ENCODE measurements around the gene ZBED1.
"Not testable (repeated sequence)": the region's sequence is repeated elsewhere in the genome, so short reads cannot be mapped to it uniquely, and the experiment has no call there.

Gene ZBED1

GRCh38 chrX:2519638-2520037, 18.9 kb upstream of the ZBED1 start:
- not testable (repeated sequence) for DNase-seq (ENCODE audit: low spot score)

- DNase-seq (ENCODE audit: low spot score) = no peak
Measured at GRCh38 chrX:2517055-2517454, 16.3 kb upstream of the ZBED1 start.

- DNase-seq (ENCODE audit: low spot score) = no peak
Measured at GRCh38 chrX:2516623-2517022, 15.8 kb upstream of the ZBED1 start.

GRCh38 chrX:2514131-2514530, 13.4 kb upstream of the ZBED1 start:
- DNase-seq (ENCODE audit: low spot score) = no peak

- DNase-seq (ENCODE audit: low spot score) = no peak
Measured at GRCh38 chrX:2513121-2513664, 12.4 kb upstream of the ZBED1 start.

GRCh38 chrX:2512501-2512900, 11.7 kb upstream of the ZBED1 start:
- DNase-seq (ENCODE audit: low spot score) = no peak

- DNase-seq (ENCODE audit: low spot score) = no peak
Measured at GRCh38 chrX:2511326-2511725, 10.6 kb upstream of the ZBED1 start.

- DNase-seq (ENCODE audit: low spot score) = no peak
Measured at GRCh38 chrX:2508648-2509335, 8.0 kb upstream of the ZBED1 start.

GRCh38 chrX:2507904-2508627, 7.3 kb upstream of the ZBED1 start:
- no peak for DNase-seq (ENCODE audit: low spot score)

GRCh38 chrX:2507196-2507595, 6.4 kb upstream of the ZBED1 start:
- DNase-seq (ENCODE audit: low spot score) = no peak

- not testable (repeated sequence) for DNase-seq (ENCODE audit: low spot score)
Measured at GRCh38 chrX:2505341-2505740, 4.6 kb upstream of the ZBED1 start.

- DNase-seq (ENCODE audit: low spot score) = no peak
Measured at GRCh38 chrX:2504706-2505332, 4.0 kb upstream of the ZBED1 start.

- no peak for DNase-seq (ENCODE audit: low spot score)
Measured at GRCh38 chrX:2503591-2504500, 3.1 kb upstream of the ZBED1 start.

- DNase-seq (ENCODE audit: low spot score) = peak; percentile 30
Measured at GRCh38 chrX:2502668-2503519, 2.1 kb upstream of the ZBED1 start.

GRCh38 chrX:2502120-2502667, 1.4 kb upstream of the ZBED1 start:
- DNase-seq (ENCODE audit: low spot score) = no peak

- no peak for DNase-seq (ENCODE audit: low spot score)
Measured at GRCh38 chrX:2501559-2502102, 855 bp upstream of the ZBED1 start.

GRCh38 chrX:2500091-2500802, 529 bp downstream of the ZBED1 start:
- DNase-seq (ENCODE audit: low spot score) = peak; percentile 69

- no peak for DNase-seq (ENCODE audit: low spot score)
Measured at GRCh38 chrX:2499507-2499906, 1.3 kb downstream of the ZBED1 start.

- DNase-seq (ENCODE audit: low spot score) = peak; percentile 41
Measured at GRCh38 chrX:2498781-2499302, 1.9 kb downstream of the ZBED1 start.
